Measurements from ENCODE around the gene FHAD1. TPM values are rescaled to one million over a fixed set of nuclear protein-coding genes. Genes with fewer than 3 reads are reported as not detected.

The FHAD1 gene
- total and polyA plus RNA-seq, 2 of the 13 experiments (the other 11 are each of a cell fraction or from before 2014, with no cell fraction given) = not detected

DNA sequence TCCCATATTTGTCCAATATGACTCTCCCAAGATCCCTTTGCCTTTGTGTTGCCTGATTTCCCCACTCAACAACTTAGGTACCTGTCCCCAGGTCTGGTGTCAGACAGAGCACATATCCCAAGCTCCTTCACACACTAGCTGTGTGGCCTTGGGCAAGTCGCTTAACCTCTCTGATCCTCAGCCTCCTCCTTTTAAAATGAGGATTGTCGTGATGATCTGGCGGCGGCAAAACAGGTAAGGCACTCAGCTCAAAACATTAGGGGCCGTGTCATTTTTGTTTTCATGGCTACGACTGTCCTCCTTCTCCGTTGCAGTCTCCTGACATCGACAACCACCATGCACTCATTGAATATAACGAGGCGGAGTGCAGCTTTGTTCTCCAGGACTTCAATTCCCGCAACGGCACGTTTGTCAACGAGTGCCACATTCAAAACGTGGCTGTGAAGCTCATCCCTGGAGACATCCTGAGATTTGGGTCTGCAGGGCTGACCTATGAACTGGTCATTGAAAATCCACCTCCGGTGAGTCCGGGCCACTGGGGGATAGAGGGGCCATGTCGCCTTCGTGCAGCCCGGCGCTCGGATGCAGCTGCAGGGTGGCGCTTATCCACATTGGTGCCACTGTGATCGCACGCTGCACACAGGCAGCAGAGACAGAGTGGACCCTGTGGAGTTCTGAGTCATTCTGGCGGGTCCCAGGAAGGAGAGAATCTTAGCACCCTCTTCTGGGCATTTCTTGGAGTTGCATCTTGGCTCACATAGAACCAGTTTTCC lies 25.2 kb downstream of the FHAD1 start (continued):
- TF ChIP-seq, protein P1, sequence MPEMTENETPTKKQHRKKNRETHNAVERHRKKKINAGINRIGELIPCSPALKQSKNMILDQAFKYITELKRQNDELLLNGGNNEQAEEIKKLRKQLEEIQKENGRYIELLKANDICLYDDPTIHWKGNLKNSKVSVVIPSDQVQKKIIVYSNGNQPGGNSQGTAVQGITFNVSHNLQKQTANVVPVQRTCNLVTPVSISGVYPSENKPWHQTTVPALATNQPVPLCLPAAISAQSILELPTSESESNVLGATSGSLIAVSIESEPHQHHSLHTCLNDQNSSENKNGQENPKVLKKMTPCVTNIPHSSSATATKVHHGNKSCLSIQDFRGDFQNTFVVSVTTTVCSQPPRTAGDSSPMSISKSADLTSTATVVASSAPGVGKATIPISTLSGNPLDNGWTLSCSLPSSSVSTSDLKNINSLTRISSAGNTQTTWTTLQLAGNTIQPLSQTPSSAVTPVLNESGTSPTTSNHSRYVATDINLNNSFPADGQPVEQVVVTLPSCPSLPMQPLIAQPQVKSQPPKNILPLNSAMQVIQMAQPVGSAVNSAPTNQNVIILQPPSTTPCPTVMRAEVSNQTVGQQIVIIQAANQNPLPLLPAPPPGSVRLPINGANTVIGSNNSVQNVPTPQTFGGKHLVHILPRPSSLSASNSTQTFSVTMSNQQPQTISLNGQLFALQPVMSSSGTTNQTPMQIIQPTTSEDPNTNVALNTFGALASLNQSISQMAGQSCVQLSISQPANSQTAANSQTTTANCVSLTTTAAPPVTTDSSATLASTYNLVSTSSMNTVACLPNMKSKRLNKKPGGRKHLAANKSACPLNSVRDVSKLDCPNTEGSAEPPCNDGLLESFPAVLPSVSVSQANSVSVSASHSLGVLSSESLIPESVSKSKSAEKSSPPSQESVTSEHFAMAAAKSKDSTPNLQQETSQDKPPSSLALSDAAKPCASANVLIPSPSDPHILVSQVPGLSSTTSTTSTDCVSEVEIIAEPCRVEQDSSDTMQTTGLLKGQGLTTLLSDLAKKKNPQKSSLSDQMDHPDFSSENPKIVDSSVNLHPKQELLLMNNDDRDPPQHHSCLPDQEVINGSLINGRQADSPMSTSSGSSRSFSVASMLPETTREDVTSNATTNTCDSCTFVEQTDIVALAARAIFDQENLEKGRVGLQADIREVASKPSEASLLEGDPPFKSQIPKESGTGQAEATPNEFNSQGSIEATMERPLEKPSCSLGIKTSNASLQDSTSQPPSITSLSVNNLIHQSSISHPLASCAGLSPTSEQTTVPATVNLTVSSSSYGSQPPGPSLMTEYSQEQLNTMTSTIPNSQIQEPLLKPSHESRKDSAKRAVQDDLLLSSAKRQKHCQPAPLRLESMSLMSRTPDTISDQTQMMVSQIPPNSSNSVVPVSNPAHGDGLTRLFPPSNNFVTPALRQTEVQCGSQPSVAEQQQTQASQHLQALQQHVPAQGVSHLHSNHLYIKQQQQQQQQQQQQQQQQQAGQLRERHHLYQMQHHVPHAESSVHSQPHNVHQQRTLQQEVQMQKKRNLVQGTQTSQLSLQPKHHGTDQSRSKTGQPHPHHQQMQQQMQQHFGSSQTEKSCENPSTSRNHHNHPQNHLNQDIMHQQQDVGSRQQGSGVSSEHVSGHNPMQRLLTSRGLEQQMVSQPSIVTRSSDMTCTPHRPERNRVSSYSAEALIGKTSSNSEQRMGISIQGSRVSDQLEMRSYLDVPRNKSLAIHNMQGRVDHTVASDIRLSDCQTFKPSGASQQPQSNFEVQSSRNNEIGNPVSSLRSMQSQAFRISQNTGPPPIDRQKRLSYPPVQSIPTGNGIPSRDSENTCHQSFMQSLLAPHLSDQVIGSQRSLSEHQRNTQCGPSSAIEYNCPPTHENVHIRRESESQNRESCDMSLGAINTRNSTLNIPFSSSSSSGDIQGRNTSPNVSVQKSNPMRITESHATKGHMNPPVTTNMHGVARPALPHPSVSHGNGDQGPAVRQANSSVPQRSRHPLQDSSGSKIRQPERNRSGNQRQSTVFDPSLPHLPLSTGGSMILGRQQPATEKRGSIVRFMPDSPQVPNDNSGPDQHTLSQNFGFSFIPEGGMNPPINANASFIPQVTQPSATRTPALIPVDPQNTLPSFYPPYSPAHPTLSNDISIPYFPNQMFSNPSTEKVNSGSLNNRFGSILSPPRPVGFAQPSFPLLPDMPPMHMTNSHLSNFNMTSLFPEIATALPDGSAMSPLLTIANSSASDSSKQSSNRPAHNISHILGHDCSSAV (CRISPR knock-in tag; IDR thresholded peaks at IDR 0.05; ENCODE audit: borderline replicate concordance) = no peak
- TF ChIP-seq, protein P2, sequence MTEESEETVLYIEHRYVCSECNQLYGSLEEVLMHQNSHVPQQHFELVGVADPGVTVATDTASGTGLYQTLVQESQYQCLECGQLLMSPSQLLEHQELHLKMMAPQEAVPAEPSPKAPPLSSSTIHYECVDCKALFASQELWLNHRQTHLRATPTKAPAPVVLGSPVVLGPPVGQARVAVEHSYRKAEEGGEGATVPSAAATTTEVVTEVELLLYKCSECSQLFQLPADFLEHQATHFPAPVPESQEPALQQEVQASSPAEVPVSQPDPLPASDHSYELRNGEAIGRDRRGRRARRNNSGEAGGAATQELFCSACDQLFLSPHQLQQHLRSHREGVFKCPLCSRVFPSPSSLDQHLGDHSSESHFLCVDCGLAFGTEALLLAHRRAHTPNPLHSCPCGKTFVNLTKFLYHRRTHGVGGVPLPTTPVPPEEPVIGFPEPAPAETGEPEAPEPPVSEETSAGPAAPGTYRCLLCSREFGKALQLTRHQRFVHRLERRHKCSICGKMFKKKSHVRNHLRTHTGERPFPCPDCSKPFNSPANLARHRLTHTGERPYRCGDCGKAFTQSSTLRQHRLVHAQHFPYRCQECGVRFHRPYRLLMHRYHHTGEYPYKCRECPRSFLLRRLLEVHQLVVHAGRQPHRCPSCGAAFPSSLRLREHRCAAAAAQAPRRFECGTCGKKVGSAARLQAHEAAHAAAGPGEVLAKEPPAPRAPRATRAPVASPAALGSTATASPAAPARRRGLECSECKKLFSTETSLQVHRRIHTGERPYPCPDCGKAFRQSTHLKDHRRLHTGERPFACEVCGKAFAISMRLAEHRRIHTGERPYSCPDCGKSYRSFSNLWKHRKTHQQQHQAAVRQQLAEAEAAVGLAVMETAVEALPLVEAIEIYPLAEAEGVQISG (CRISPR knock-in tag; IDR thresholded peaks at IDR 0.05) = no peak; the same call in none of the 2 replicates
- TF ChIP-seq RBFOX2 (IDR thresholded peaks at IDR 0.05; ENCODE audit: low read depth, low read length) = no peak
- TF ChIP-seq, protein P3, sequence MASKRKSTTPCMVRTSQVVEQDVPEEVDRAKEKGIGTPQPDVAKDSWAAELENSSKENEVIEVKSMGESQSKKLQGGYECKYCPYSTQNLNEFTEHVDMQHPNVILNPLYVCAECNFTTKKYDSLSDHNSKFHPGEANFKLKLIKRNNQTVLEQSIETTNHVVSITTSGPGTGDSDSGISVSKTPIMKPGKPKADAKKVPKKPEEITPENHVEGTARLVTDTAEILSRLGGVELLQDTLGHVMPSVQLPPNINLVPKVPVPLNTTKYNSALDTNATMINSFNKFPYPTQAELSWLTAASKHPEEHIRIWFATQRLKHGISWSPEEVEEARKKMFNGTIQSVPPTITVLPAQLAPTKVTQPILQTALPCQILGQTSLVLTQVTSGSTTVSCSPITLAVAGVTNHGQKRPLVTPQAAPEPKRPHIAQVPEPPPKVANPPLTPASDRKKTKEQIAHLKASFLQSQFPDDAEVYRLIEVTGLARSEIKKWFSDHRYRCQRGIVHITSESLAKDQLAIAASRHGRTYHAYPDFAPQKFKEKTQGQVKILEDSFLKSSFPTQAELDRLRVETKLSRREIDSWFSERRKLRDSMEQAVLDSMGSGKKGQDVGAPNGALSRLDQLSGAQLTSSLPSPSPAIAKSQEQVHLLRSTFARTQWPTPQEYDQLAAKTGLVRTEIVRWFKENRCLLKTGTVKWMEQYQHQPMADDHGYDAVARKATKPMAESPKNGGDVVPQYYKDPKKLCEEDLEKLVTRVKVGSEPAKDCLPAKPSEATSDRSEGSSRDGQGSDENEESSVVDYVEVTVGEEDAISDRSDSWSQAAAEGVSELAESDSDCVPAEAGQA (IDR thresholded peaks at IDR 0.05; ENCODE audit: low read depth) = no peak; the same call in 1 of the 2 replicates
- TF ChIP-seq, protein P3 (CRISPR knock-in tag; IDR thresholded peaks at IDR 0.05; ENCODE audit: borderline replicate concordance) = no peak
- TF ChIP-seq ZNF20 (CRISPR knock-in tag; IDR thresholded peaks at IDR 0.05) = no peak
- TF ChIP-seq SRSF1 (optimal IDR thresholded peaks at IDR 0.05; ENCODE audit: low read depth, low read length) = no peak
- TF ChIP-seq TGIF2 (CRISPR knock-in tag; IDR thresholded peaks at IDR 0.05) = no peak
- no peak for TF ChIP-seq MIER3 (CRISPR knock-in tag; IDR thresholded peaks at IDR 0.05; ENCODE audit: borderline replicate concordance)
- TF ChIP-seq ZNF790 (CRISPR knock-in tag; IDR thresholded peaks at IDR 0.05; ENCODE audit: borderline replicate concordance) = no peak

All from HepG2 (cell line).